Aortic smooth muscle cell (primary cell): ENCODE results near the gene GSK3A. TPM values are rescaled to one million over a fixed set of nuclear protein-coding genes. Genes with fewer than 3 reads are reported as not detected.

Experiments used
- total RNA-seq: library from RNA; depleted of rRNA; stranded (reverse); fragments of >200 nt; gene quantifications from 2 replicates; pipeline ENCODE4 v1.2.3, GENCODE V29; 2014

GSK3A gene
- 9.2 and 10.0 TPM in 2 replicates for total RNA-seq

GRCh38 chr19:42242512-42243409 is at the start of gene GSK3A:
Gene GSK3A (minus strand): TSS chr19:42242602. CDS start chr19:42242465, 137 bp downstream.

GRCh38 chr19:42268704-42269477 is 26.5 kb upstream of the GSK3A start, which contains the start of gene CIC:
Gene CIC (plus strand): TSS chr19:42269252. CDS start chr19:42271784, 2,532 bp downstream.

GRCh38 chr19:42254850-42255765 is 12.7 kb upstream of the GSK3A start, which contains the start of gene ERF:
Gene ERF (minus strand): TSS chr19:42255128. CDS start chr19:42254999, 129 bp downstream.

GRCh38 chr19:42219812-42220750 is 22.3 kb downstream of the GSK3A start, which contains the start of gene ZNF526:
Gene ZNF526 (plus strand): TSS chr19:42220312. CDS start chr19:42224404, 4,092 bp downstream.

GRCh38 chr19:42217520-42218437 is 24.6 kb downstream of the GSK3A start, which contains the start of gene DEDD2:
Gene DEDD2 (minus strand): TSS chr19:42217677. CDS start chr19:42217007, 670 bp downstream.

Other genes with a start within 250 kb of the GSK3A start
- gene ATP1A3, start 248.4 kb downstream of the GSK3A start, total RNA-seq, result under 0.01 and 0.25 TPM in 2 replicates
- 3.4 and 5.9 TPM in 2 replicates for gene GRIK5, start 172.4 kb downstream of the GSK3A start, total RNA-seq
- 7.0 and 10.0 TPM in 2 replicates for gene ZNF574, start 166.4 kb downstream of the GSK3A start, total RNA-seq
- gene POU2F2, start 110.2 kb downstream of the GSK3A start, total RNA-seq, result 0.06 and 0.13 TPM in 2 replicates
- gene DEDD2, start 24.9 kb downstream of the GSK3A start, total RNA-seq, result 11.2 and 15.5 TPM in 2 replicates
- 7.9 and 10.2 TPM in 2 replicates for gene ZNF526, start 22.3 kb downstream of the GSK3A start, total RNA-seq
- gene ERF, start 12.5 kb upstream of the GSK3A start, total RNA-seq, result 19.8 and 23.5 TPM in 2 replicates
- gene CIC, start 26.6 kb upstream of the GSK3A start, total RNA-seq, result 17.2 and 27.5 TPM in 2 replicates
- 0.13 and 0.25 TPM in 2 replicates for gene PRR19, start 59.5 kb upstream of the GSK3A start, total RNA-seq
- 22.5 and 26.4 TPM in 2 replicates for gene PAFAH1B3, start 60.0 kb upstream of the GSK3A start, total RNA-seq
- gene TMEM145, start 70.7 kb upstream of the GSK3A start, total RNA-seq, result not detected in 2 replicates
- 21.0 and 22.3 TPM in 2 replicates for gene MEGF8, start 83.0 kb upstream of the GSK3A start, total RNA-seq
- gene CNFN, start 147.7 kb upstream of the GSK3A start, total RNA-seq, result not detected in 2 replicates
- gene LIPE, start 184.8 kb upstream of the GSK3A start, total RNA-seq, result 1.9 and 2.6 TPM in 2 replicates
- gene CXCL17, start 200.3 kb upstream of the GSK3A start, total RNA-seq, result not detected in 2 replicates